ENCODE data around the gene BCKDHB.

DNA sequence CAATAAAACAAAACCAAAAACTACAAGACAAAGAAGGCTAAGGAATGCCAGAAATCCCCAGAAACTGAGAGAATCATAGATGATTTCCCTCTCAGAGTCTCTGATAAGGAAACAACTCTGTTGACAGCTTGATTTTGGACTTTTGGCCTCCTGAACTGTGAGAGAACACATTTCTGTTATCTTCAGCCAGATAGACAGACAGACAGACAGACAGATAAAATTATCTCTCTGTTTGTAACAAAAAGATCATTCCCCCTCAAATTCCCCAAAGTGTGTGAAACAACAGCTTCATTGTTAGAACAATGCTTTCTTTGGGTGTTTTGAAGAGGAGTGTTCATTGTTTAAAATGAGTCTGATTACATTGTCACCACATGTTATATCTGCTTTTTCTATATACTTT lies 148.2 kb downstream of the BCKDHB start:
- TF ChIP-seq, protein P1, sequence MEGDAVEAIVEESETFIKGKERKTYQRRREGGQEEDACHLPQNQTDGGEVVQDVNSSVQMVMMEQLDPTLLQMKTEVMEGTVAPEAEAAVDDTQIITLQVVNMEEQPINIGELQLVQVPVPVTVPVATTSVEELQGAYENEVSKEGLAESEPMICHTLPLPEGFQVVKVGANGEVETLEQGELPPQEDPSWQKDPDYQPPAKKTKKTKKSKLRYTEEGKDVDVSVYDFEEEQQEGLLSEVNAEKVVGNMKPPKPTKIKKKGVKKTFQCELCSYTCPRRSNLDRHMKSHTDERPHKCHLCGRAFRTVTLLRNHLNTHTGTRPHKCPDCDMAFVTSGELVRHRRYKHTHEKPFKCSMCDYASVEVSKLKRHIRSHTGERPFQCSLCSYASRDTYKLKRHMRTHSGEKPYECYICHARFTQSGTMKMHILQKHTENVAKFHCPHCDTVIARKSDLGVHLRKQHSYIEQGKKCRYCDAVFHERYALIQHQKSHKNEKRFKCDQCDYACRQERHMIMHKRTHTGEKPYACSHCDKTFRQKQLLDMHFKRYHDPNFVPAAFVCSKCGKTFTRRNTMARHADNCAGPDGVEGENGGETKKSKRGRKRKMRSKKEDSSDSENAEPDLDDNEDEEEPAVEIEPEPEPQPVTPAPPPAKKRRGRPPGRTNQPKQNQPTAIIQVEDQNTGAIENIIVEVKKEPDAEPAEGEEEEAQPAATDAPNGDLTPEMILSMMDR (IDR thresholded peaks at IDR 0.05), result no peak
- TF ChIP-seq GABPA (IDR thresholded peaks at IDR 0.05; ENCODE audit: low read depth), result no peak
- TF ChIP-seq RFX5 (IDR thresholded peaks at IDR 0.05; ENCODE audit: low read length), result no peak
- TF ChIP-seq FOXM1 (IDR thresholded peaks at IDR 0.05; ENCODE audit: low read depth), result no peak
- no peak for TF ChIP-seq EZH2phosphoT487 (IDR thresholded peaks at IDR 0.05; ENCODE audit: borderline replicate concordance, low read depth)
- TF ChIP-seq POLR2AphosphoS5 (IDR thresholded peaks at IDR 0.05; ENCODE audit: low read depth, low read length), result no peak
- TF ChIP-seq GATA2 (CRISPR knock-in tag; IDR thresholded peaks at IDR 0.05), result no peak
- TF ChIP-seq EP300 (IDR thresholded peaks at IDR 0.05; ENCODE audit: borderline replicate concordance in 1 of 2, low read depth in 1 of 2, low read length in 1 of 2), result no peak
- TF ChIP-seq TAF1 (IDR thresholded peaks at IDR 0.05; ENCODE audit: borderline replicate concordance, low read depth, low read length), result no peak
- TF ChIP-seq, protein P2, sequence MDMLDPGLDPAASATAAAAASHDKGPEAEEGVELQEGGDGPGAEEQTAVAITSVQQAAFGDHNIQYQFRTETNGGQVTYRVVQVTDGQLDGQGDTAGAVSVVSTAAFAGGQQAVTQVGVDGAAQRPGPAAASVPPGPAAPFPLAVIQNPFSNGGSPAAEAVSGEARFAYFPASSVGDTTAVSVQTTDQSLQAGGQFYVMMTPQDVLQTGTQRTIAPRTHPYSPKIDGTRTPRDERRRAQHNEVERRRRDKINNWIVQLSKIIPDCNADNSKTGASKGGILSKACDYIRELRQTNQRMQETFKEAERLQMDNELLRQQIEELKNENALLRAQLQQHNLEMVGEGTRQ (IDR thresholded peaks at IDR 0.05; ENCODE audit: borderline replicate concordance, low read depth, low read length), result no peak
- no peak for TF ChIP-seq CHD2 (IDR thresholded peaks at IDR 0.05; ENCODE audit: low read length, partially characterized antibody)
- TF ChIP-seq, protein P3, sequence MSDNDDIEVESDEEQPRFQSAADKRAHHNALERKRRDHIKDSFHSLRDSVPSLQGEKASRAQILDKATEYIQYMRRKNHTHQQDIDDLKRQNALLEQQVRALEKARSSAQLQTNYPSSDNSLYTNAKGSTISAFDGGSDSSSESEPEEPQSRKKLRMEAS (IDR thresholded peaks at IDR 0.05; ENCODE audit: low read depth), result no peak

All from SK-N-SH (cell line).